ENCODE data around the gene CCNYL1.

The CCNYL1 gene

GRCh38 chr2:207778298-207778882 is 67.0 kb downstream of the CCNYL1 start:
- no peak for DNase-seq (ENCODE audit: low read depth, low spot score)
- H3K36me3 ChIP-seq (ENCODE audit: insufficient read depth, insufficient read length, low read length): no peaks in the 10 kb centered on the region
- no peaks in the 10 kb centered on the region for H3K27me3 ChIP-seq (ENCODE audit: insufficient read depth, insufficient read length)
- no peak for TF ChIP-seq SUZ12 (IDR thresholded peaks at IDR 0.05; ENCODE audit: extremely low read depth, insufficient read depth, insufficient read length)
- no peak for TF ChIP-seq ZNF274 (IDR thresholded peaks at IDR 0.05; ENCODE audit: low read depth, low read length)
- no peak for TF ChIP-seq YY1 (IDR thresholded peaks at IDR 0.05; ENCODE audit: insufficient read depth, insufficient read length)
- no peaks in the 10 kb centered on the region for H3K9me3 ChIP-seq (ENCODE audit: insufficient read depth, low read length)
- H3K4me3 ChIP-seq (ENCODE audit: insufficient read length, low read depth): no peak overlapping the region
- H3K4me1 ChIP-seq (ENCODE audit: insufficient read depth, insufficient read length): no peaks in the 10 kb centered on the region
- no peak overlapping the region for H3K9ac ChIP-seq (ENCODE audit: insufficient read length, low read depth)

- no peaks in the 10 kb centered on the region for H3K36me3 ChIP-seq (ENCODE audit: insufficient read depth, insufficient read length, low read length)
- DNase-seq (ENCODE audit: low read depth, low spot score): no peak
- no peak overlapping the region for H3K4me3 ChIP-seq (ENCODE audit: insufficient read length, low read depth)
- H3K27me3 ChIP-seq (ENCODE audit: insufficient read depth, insufficient read length): no peaks in the 10 kb centered on the region
- no peak overlapping the region for H3K9ac ChIP-seq (ENCODE audit: insufficient read length, low read depth)
- TF ChIP-seq ZNF274 (IDR thresholded peaks at IDR 0.05; ENCODE audit: low read depth, low read length) (no peak), SUZ12 (IDR thresholded peaks at IDR 0.05; ENCODE audit: extremely low read depth, insufficient read depth, insufficient read length) (no peak), YY1 (IDR thresholded peaks at IDR 0.05; ENCODE audit: insufficient read depth, insufficient read length) (no peak)
- no peaks in the 10 kb centered on the region for H3K4me1 ChIP-seq (ENCODE audit: insufficient read depth, insufficient read length)
- no peaks in the 10 kb centered on the region for H3K9me3 ChIP-seq (ENCODE audit: insufficient read depth, low read length)
Measured at GRCh38 chr2:207779523-207779922, 68.1 kb downstream of the CCNYL1 start.

GRCh38 chr2:207782238-207783030 is 71.0 kb downstream of the CCNYL1 start:
- H3K36me3 ChIP-seq (ENCODE audit: insufficient read depth, insufficient read length, low read length): no peaks in the 10 kb centered on the region

GRCh38 chr2:207783514-207783913 is 72.1 kb downstream of the CCNYL1 start:
- TF ChIP-seq SUZ12 (IDR thresholded peaks at IDR 0.05; ENCODE audit: extremely low read depth, insufficient read depth, insufficient read length): no peak
- TF ChIP-seq YY1 (IDR thresholded peaks at IDR 0.05; ENCODE audit: insufficient read depth, insufficient read length): no peak
- TF ChIP-seq ZNF274 (IDR thresholded peaks at IDR 0.05; ENCODE audit: low read depth, low read length): no peak
- no peaks in the 10 kb centered on the region for H3K36me3 ChIP-seq (ENCODE audit: insufficient read depth, insufficient read length, low read length)
- no peaks in the 10 kb centered on the region for H3K9me3 ChIP-seq (ENCODE audit: insufficient read depth, low read length)
- H3K27me3 ChIP-seq (ENCODE audit: insufficient read depth, insufficient read length): no peaks in the 10 kb centered on the region
- H3K4me1 ChIP-seq (ENCODE audit: insufficient read depth, insufficient read length): no peaks in the 10 kb centered on the region
- H3K4me3 ChIP-seq (ENCODE audit: insufficient read length, low read depth): no peak overlapping the region
- no peak overlapping the region for H3K9ac ChIP-seq (ENCODE audit: insufficient read length, low read depth)
- DNase-seq (ENCODE audit: low read depth, low spot score): no peak

More at GRCh38 chr2:207782238-207783030, 71.0 kb downstream of the CCNYL1 start:
- Histone ChIP-seq H3K9ac (ENCODE audit: insufficient read length, low read depth) (no peak overlapping the region), H3K4me3 (ENCODE audit: insufficient read length, low read depth) (no peak overlapping the region), H3K27me3 (ENCODE audit: insufficient read depth, insufficient read length) (no peaks in the 10 kb centered on the region), H3K9me3 (ENCODE audit: insufficient read depth, low read length) (no peaks in the 10 kb centered on the region), H3K4me1 (ENCODE audit: insufficient read depth, insufficient read length) (no peaks in the 10 kb centered on the region)
- TF ChIP-seq ZNF274 (IDR thresholded peaks at IDR 0.05; ENCODE audit: low read depth, low read length) (no peak), YY1 (IDR thresholded peaks at IDR 0.05; ENCODE audit: insufficient read depth, insufficient read length) (no peak), SUZ12 (IDR thresholded peaks at IDR 0.05; ENCODE audit: extremely low read depth, insufficient read depth, insufficient read length) (no peak)
- DNase-seq (ENCODE audit: low read depth, low spot score): no peak

GRCh38 chr2:207784898-207785297 is 73.5 kb downstream of the CCNYL1 start:
- Histone ChIP-seq H3K4me3 (ENCODE audit: insufficient read length, low read depth) (no peak overlapping the region), H3K9me3 (ENCODE audit: insufficient read depth, low read length) (no peaks in the 10 kb centered on the region), H3K9ac (ENCODE audit: insufficient read length, low read depth) (no peak overlapping the region), H3K4me1 (ENCODE audit: insufficient read depth, insufficient read length) (no peaks in the 10 kb centered on the region), H3K36me3 (ENCODE audit: insufficient read depth, insufficient read length, low read length) (no peaks in the 10 kb centered on the region), H3K27me3 (ENCODE audit: insufficient read depth, insufficient read length) (no peaks in the 10 kb centered on the region)
- TF ChIP-seq YY1 (IDR thresholded peaks at IDR 0.05; ENCODE audit: insufficient read depth, insufficient read length): no peak
- TF ChIP-seq SUZ12 (IDR thresholded peaks at IDR 0.05; ENCODE audit: extremely low read depth, insufficient read depth, insufficient read length): no peak
- TF ChIP-seq ZNF274 (IDR thresholded peaks at IDR 0.05; ENCODE audit: low read depth, low read length): no peak
- no peak for DNase-seq (ENCODE audit: low read depth, low spot score)

- Histone ChIP-seq H3K4me1 (ENCODE audit: insufficient read depth, insufficient read length) (no peaks in the 10 kb centered on the region), H3K36me3 (ENCODE audit: insufficient read depth, insufficient read length, low read length) (no peaks in the 10 kb centered on the region), H3K9me3 (ENCODE audit: insufficient read depth, low read length) (no peaks in the 10 kb centered on the region), H3K4me3 (ENCODE audit: insufficient read length, low read depth) (no peak overlapping the region), H3K27me3 (ENCODE audit: insufficient read depth, insufficient read length) (no peaks in the 10 kb centered on the region), H3K9ac (ENCODE audit: insufficient read length, low read depth) (no peak overlapping the region)
- TF ChIP-seq ZNF274 (IDR thresholded peaks at IDR 0.05; ENCODE audit: low read depth, low read length) (no peak), SUZ12 (IDR thresholded peaks at IDR 0.05; ENCODE audit: extremely low read depth, insufficient read depth, insufficient read length) (no peak), YY1 (IDR thresholded peaks at IDR 0.05; ENCODE audit: insufficient read depth, insufficient read length) (no peak)
- DNase-seq (ENCODE audit: low read depth, low spot score): no peak
Measured at GRCh38 chr2:207787017-207787416, 75.6 kb downstream of the CCNYL1 start.

GRCh38 chr2:207787800-207788199 is 76.4 kb downstream of the CCNYL1 start:
- DNase-seq (ENCODE audit: low read depth, low spot score): no peak
- H3K4me3 ChIP-seq (ENCODE audit: insufficient read length, low read depth): no peak overlapping the region
- H3K9ac ChIP-seq (ENCODE audit: insufficient read length, low read depth): no peak overlapping the region
- H3K27me3 ChIP-seq (ENCODE audit: insufficient read depth, insufficient read length): no peaks in the 10 kb centered on the region
- no peaks in the 10 kb centered on the region for H3K9me3 ChIP-seq (ENCODE audit: insufficient read depth, low read length)
- H3K36me3 ChIP-seq (ENCODE audit: insufficient read depth, insufficient read length, low read length): no peaks in the 10 kb centered on the region
- no peak for TF ChIP-seq SUZ12 (IDR thresholded peaks at IDR 0.05; ENCODE audit: extremely low read depth, insufficient read depth, insufficient read length)
- TF ChIP-seq ZNF274 (IDR thresholded peaks at IDR 0.05; ENCODE audit: low read depth, low read length): no peak
- no peak for TF ChIP-seq YY1 (IDR thresholded peaks at IDR 0.05; ENCODE audit: insufficient read depth, insufficient read length)
- peaks cover 3% of the 10 kb centered on the region for H3K4me1 ChIP-seq (ENCODE audit: insufficient read depth, insufficient read length)

All from NT2/D1 (cell line).